ENCODE data around the gene IL19. TPM values are rescaled to one million over a fixed set of nuclear protein-coding genes. Genes with fewer than 3 reads are reported as not detected.

IL19 gene
- total RNA-seq, 6 experiments from 2014 or later: not detected

GRCh38 chr1:206804156-206804737 is 33.7 kb downstream of the IL19 start:
- no peak for DNase-seq
- TF ChIP-seq, protein P1, sequence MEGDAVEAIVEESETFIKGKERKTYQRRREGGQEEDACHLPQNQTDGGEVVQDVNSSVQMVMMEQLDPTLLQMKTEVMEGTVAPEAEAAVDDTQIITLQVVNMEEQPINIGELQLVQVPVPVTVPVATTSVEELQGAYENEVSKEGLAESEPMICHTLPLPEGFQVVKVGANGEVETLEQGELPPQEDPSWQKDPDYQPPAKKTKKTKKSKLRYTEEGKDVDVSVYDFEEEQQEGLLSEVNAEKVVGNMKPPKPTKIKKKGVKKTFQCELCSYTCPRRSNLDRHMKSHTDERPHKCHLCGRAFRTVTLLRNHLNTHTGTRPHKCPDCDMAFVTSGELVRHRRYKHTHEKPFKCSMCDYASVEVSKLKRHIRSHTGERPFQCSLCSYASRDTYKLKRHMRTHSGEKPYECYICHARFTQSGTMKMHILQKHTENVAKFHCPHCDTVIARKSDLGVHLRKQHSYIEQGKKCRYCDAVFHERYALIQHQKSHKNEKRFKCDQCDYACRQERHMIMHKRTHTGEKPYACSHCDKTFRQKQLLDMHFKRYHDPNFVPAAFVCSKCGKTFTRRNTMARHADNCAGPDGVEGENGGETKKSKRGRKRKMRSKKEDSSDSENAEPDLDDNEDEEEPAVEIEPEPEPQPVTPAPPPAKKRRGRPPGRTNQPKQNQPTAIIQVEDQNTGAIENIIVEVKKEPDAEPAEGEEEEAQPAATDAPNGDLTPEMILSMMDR (IDR thresholded peaks at IDR 0.05): no peak
- H3K27ac Mint-ChIP-seq: no peak overlapping the region
- H3K36me3 Mint-ChIP-seq (ENCODE audit: low read depth): no peaks in the 10 kb centered on the region
- H3K9me3 Mint-ChIP-seq: no peaks in the 10 kb centered on the region
- peaks cover 40% of the 10 kb centered on the region for H3K4me1 Mint-ChIP-seq (ENCODE audit: low read depth)
- H3K4me3 Mint-ChIP-seq: no peak overlapping the region
- H3K27me3 Mint-ChIP-seq (ENCODE audit: insufficient read depth): peaks cover 5% of the 10 kb centered on the region

DNA sequence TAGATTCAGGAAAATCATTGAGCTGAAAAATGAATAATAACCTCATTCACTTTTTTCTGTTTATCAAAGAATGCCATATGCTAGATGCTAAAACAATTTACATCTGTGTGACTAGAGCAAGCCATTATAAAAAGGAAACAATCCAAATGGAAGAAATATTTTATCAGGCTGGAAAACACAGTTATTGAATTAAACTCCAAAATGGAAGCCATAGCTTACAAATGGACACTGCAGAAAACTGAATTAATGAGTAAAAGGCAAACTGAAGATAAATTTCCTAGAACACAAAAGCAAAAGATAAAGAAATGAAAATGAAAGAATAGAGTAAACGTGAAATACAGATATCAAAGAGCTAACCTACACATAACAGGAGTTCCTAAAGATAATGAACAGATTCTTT is 34.8 kb downstream of the IL19 start:
- TF ChIP-seq, protein P1 (IDR thresholded peaks at IDR 0.05): no peak
- DNase-seq: no peak
- H3K4me1 Mint-ChIP-seq (ENCODE audit: low read depth): peaks cover 37% of the 10 kb centered on the region
- peaks cover 5% of the 10 kb centered on the region for H3K27me3 Mint-ChIP-seq (ENCODE audit: insufficient read depth)
- no peaks in the 10 kb centered on the region for H3K9me3 Mint-ChIP-seq
- H3K36me3 Mint-ChIP-seq (ENCODE audit: low read depth): no peaks in the 10 kb centered on the region
- no peak overlapping the region for H3K27ac Mint-ChIP-seq
- no peak overlapping the region for H3K4me3 Mint-ChIP-seq

- peak; percentile 35 for DNase-seq
- Mint-ChIP-seq H3K4me3 (no peak overlapping the region), H3K4me1 (ENCODE audit: low read depth) (peaks cover 10% of the 10 kb centered on the region), H3K27ac (no peak overlapping the region), H3K27me3 (ENCODE audit: insufficient read depth) (peaks cover 5% of the 10 kb centered on the region), H3K36me3 (ENCODE audit: low read depth) (peaks cover 8% of the 10 kb centered on the region), H3K9me3 (peaks cover 11% of the 10 kb centered on the region; the same call in 1 of the 2 replicates)
- TF ChIP-seq, protein P1 (IDR thresholded peaks at IDR 0.05): peak; percentile 74
Observed at GRCh38 chr1:206808615-206809014, 38.0 kb downstream of the IL19 start.

- H3K27me3 Mint-ChIP-seq (ENCODE audit: insufficient read depth): peaks cover 5% of the 10 kb centered on the region
- H3K27ac Mint-ChIP-seq: no peak overlapping the region
- H3K4me3 Mint-ChIP-seq: no peak overlapping the region
- H3K36me3 Mint-ChIP-seq (ENCODE audit: low read depth): peaks cover 8% of the 10 kb centered on the region
- TF ChIP-seq, protein P1 (IDR thresholded peaks at IDR 0.05): peak; percentile 77
- peaks cover 8% of the 10 kb centered on the region for H3K4me1 Mint-ChIP-seq (ENCODE audit: low read depth)
- H3K9me3 Mint-ChIP-seq: peaks cover 11% of the 10 kb centered on the region; the same call in 1 of the 2 replicates
- peak; percentile 39 for DNase-seq
Observed at GRCh38 chr1:206809504-206810084, 39.0 kb downstream of the IL19 start.

DNA sequence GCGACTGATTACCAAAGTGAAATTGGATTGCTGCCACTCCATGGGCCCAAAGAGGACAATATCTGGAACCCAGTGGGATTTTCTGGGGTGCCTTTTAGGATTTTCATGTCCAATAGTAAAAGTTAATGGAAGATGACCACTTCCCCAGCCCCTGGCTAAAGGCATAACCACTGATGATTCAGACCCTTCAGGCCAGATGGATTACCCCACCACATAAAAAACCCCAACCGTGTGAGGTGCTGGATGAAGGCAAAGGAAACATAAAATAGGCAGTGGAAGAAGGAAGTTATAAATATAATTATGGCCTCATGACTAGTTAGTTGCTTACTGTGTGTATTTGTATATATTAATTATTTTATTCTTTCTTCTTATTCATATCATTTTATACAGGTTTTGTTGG is 41.9 kb downstream of the IL19 start:
- peaks cover 2% of the 10 kb centered on the region; the same call in 1 of the 2 replicates for H3K27me3 Mint-ChIP-seq (ENCODE audit: insufficient read depth)
- TF ChIP-seq, protein P1 (IDR thresholded peaks at IDR 0.05): no peak
- H3K4me1 Mint-ChIP-seq (ENCODE audit: low read depth): peaks cover 28% of the 10 kb centered on the region
- DNase-seq: no peak
- H3K4me3 Mint-ChIP-seq: no peak overlapping the region
- H3K9me3 Mint-ChIP-seq: peaks cover 11% of the 10 kb centered on the region; the same call in 1 of the 2 replicates
- peaks cover 8% of the 10 kb centered on the region for H3K36me3 Mint-ChIP-seq (ENCODE audit: low read depth)
- H3K27ac Mint-ChIP-seq: no peak overlapping the region
